ENCODE results near the gene CD164L2. TPM values are rescaled to one million over a fixed set of nuclear protein-coding genes. Genes with fewer than 3 reads are reported as not detected.
"Not testable (repeated sequence)": the region's sequence is repeated elsewhere in the genome, so short reads cannot be mapped to it uniquely, and the experiment has no call there.

CD164L2 gene
- total RNA-seq, 4 donors from 2014 or later = not detected

GRCh38 chr1:27391511-27392095 lies 8.5 kb upstream of the CD164L2 start:
- Histone ChIP-seq H3K27ac (peak overlapping the region; percentile 21 to 67 (median 55)), H3K4me1 (peaks cover 12 to 19% of the 10 kb centered on the region in 2 donors), H3K36me3 (no peaks in the 10 kb centered on the region), H3K4me3 (peak overlapping the region; percentile 50 to 65 (median 54)), H3K9me3 (no peaks in the 10 kb centered on the region), H3K27me3 (no peaks in the 10 kb centered on the region)
- no peak for TF ChIP-seq CTCF (IDR thresholded peaks at IDR 0.05 in 4 of 5, conservative IDR thresholded peaks at IDR 0.05 in 1 of 5)
- TF ChIP-seq POLR2A (IDR thresholded peaks at IDR 0.05) = peak in 1 of 2 donors; percentile 33
- DNase-seq (no peak), ATAC-seq (no peak)
- intact Hi-C loops (cut with DNase I; ENCODE audit: low total_unique reads) (loop anchor here (1.0 to 2.0 kb wide), 2 partner anchors 26 to 271 kb away; no protein-coding TSS in a partner anchor), in situ Hi-C loops (cut with MboI; ENCODE audit: low sequenced_read_pairs in 4 of 4) (loop anchor here (5.0 to 10.0 kb wide), 5 partner anchors 34 to 273 kb away; partner anchors contain the start of gene AHDC1 (in 2 of the 4))

- intact Hi-C loops (cut with DNase I; ENCODE audit: low total_unique reads) = loop anchor here (1.0 to 5.0 kb wide), 4 partner anchors 22 to 286 kb away; partner anchors contain the start of gene MAP3K6
- Histone ChIP-seq H3K4me3 (no peak overlapping the region), H3K9me3 (no peaks in the 10 kb centered on the region), H3K4me1 (peaks cover 12 to 13% of the 10 kb centered on the region in 2 donors), H3K27ac (peak overlapping the region in 2 of 4 donors; percentile 5 to 46), H3K36me3 (no peaks in the 10 kb centered on the region), H3K27me3 (no peaks in the 10 kb centered on the region)
- DNase-seq (peak; percentile 57 to 66), ATAC-seq (peak in 1 of 2 donors; percentile 69)
- in situ Hi-C loops (cut with MboI; ENCODE audit: low sequenced_read_pairs in 4 of 4) = loop anchor here in 2 of 4 donors (5.0 kb wide), 1 partner anchor 86 kb away; no protein-coding TSS in a partner anchor
- TF ChIP-seq POLR2A (IDR thresholded peaks at IDR 0.05) (no peak), CTCF (IDR thresholded peaks at IDR 0.05 in 4 of 5, conservative IDR thresholded peaks at IDR 0.05 in 1 of 5) (peak; percentile 77 to 93 (median 89))
Measured at GRCh38 chr1:27388337-27389005, 5.3 kb upstream of the CD164L2 start.

GRCh38 chr1:27384797-27385196 lies 1.7 kb upstream of the CD164L2 start:
- H3K27ac ChIP-seq = not testable (repeated sequence)

GRCh38 chr1:27383661-27384060 lies 528 bp upstream of the CD164L2 start:
- Histone ChIP-seq H3K4me1 (peaks cover 9 to 16% of the 10 kb centered on the region in 2 donors), H3K27ac (no peak overlapping the region), H3K9me3 (no peaks in the 10 kb centered on the region), H3K4me3 (no peak overlapping the region), H3K27me3 (peaks cover 0 to 5% (median 0%) of the 10 kb centered on the region in 3 donors), H3K36me3 (no peaks in the 10 kb centered on the region)
- in situ Hi-C loops (cut with MboI; ENCODE audit: low sequenced_read_pairs in 4 of 4) (no loop called here), intact Hi-C loops (cut with DNase I; ENCODE audit: low total_unique reads) (no loop called here)
- ATAC-seq (no peak), DNase-seq (no peak)
- no peak for TF ChIP-seq CTCF (IDR thresholded peaks at IDR 0.05 in 4 of 5, conservative IDR thresholded peaks at IDR 0.05 in 1 of 5)
- TF ChIP-seq POLR2A (IDR thresholded peaks at IDR 0.05) = no peak

More at GRCh38 chr1:27384797-27385196, 1.7 kb upstream of the CD164L2 start:
- intact Hi-C loops (cut with DNase I; ENCODE audit: low total_unique reads) = loop anchor here (5.0 kb wide), 1 partner anchor 282 kb away; no protein-coding TSS in a partner anchor
- not testable (repeated sequence) for H3K4me3 ChIP-seq, H3K27me3 ChIP-seq, H3K9me3 ChIP-seq, DNase-seq, H3K36me3 ChIP-seq, ATAC-seq
- peaks cover 9 to 18% of the 10 kb centered on the region in 2 donors for H3K4me1 ChIP-seq
- in situ Hi-C loops (cut with MboI; ENCODE audit: low sequenced_read_pairs in 4 of 4) = loop anchor here in 2 of 4 donors (5.0 kb wide), 1 partner anchor 82 kb away; no protein-coding TSS in a partner anchor

Measured in gastrocnemius medialis (tissue), 4 donors.